Brain microvascular endothelial cell (primary cell): ENCODE data around the gene AHRR.

Source experiments
- DNase-seq: peaks from one replicate; pipeline ENCODE4 v3.0.0-alpha.2; 2020
- H3K27ac ChIP-seq: fragments of 250-450 bp; sonication (Bioruptor Pico); 2 replicates; pipeline ENCODE4 v1.5.1; 2020; ENCODE audit warnings: mild to moderate bottlenecking, moderate library complexity
- H3K27me3 ChIP-seq: fragments of 250-450 bp; sonication (Bioruptor Pico); replicated peaks from 2 replicates; pipeline ENCODE4 v1.5.1; 2020; ENCODE audit warnings: mild to moderate bottlenecking
- H3K36me3 ChIP-seq: fragments of 250-450 bp; sonication (Bioruptor Pico); replicated peaks from 2 replicates; pipeline ENCODE4 v1.5.1; 2020; ENCODE audit warnings: mild to moderate bottlenecking
- H3K4me3 ChIP-seq: 2 replicates; pipeline ENCODE4 v1.5.1; 2011; ENCODE audit warnings: low read depth, mild to moderate bottlenecking, control low read depth, low read length, moderate library complexity
- CTCF ChIP-seq: IDR thresholded peaks from 2 replicates; pipeline ENCODE4 v1.5.1; 2011; ENCODE audit warnings: low read depth, mild to moderate bottlenecking, moderate library complexity, low read length, control low read depth, inconsistent platforms; ENCODE audit errors: missing control alignments
- in situ Hi-C: cut with HindIII; loops from 2 replicates; pipeline ENCODE4 v1.10.0; 2017; ENCODE audit warnings: low sequenced_read_pairs, low pct_ligation_motif_present

AHRR gene

DNA sequence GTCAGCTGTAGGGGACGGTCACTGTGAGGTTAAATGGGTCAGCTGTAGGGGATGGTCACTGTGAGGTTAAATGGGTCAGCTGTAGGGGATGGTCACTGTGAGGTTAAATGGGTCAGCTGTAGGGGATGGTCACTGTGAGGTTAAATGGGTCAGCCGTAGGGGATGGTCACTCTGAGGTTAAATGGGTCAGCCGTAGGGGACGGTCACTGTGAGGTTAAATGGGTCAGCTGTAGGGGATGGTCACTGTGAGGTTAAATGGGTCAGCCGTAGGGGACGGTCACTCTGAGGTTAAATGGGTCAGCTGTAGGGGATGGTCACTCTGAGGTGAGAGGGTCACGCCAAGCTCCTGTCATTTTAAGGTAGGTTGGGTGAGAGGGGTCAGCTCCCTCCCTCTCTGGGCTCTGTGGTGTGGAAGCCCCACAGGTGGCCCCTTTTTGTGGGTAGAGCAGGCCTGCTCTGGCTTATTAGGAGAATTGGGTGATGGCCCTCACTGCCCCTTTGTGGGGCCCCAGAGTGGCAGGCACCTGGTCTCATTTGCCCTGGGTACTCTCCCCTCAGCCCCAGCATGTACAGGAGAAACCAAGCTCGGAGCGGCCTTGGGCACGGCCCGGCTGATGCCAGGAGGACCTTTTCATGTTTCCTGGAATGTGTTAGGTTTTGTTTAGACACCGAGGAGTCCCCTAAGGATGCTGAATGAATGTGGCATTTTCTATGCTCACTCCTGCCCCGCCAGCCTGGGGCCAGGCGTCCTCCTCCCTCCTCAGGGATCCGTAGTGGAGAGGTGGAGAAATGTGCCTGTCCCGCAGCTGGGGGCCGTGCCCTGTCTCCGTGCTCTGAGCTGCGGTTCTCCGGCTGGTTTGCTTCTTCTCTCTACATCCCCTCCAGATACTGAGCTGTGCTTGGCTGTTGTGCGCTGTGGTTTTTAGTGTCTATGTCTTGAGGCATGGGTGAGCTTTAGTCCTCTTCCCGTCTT, 31.4 kb downstream of the AHRR start:
- Histone ChIP-seq H3K4me3 (no peak overlapping the region), H3K36me3 (no peaks in the 10 kb centered on the region), H3K27me3 (no peaks in the 10 kb centered on the region), H3K27ac (no peak overlapping the region)
- in situ Hi-C loops = no loop called here
- DNase-seq = no peak
- no peak for TF ChIP-seq CTCF

- Histone ChIP-seq H3K27ac (no peak overlapping the region), H3K4me3 (no peak overlapping the region), H3K36me3 (no peaks in the 10 kb centered on the region), H3K27me3 (no peaks in the 10 kb centered on the region)
- TF ChIP-seq CTCF = no peak
- in situ Hi-C loops = no loop called here
- no peak for DNase-seq
Measured at GRCh38 chr5:353612-354580, 32.4 kb downstream of the AHRR start.

- in situ Hi-C loops = no loop called here
- no peak for TF ChIP-seq CTCF
- Histone ChIP-seq H3K27me3 (no peaks in the 10 kb centered on the region), H3K36me3 (no peaks in the 10 kb centered on the region), H3K4me3 (no peak overlapping the region), H3K27ac (no peak overlapping the region)
- no peak for DNase-seq
Measured at GRCh38 chr5:354581-355378, 33.3 kb downstream of the AHRR start.

DNA sequence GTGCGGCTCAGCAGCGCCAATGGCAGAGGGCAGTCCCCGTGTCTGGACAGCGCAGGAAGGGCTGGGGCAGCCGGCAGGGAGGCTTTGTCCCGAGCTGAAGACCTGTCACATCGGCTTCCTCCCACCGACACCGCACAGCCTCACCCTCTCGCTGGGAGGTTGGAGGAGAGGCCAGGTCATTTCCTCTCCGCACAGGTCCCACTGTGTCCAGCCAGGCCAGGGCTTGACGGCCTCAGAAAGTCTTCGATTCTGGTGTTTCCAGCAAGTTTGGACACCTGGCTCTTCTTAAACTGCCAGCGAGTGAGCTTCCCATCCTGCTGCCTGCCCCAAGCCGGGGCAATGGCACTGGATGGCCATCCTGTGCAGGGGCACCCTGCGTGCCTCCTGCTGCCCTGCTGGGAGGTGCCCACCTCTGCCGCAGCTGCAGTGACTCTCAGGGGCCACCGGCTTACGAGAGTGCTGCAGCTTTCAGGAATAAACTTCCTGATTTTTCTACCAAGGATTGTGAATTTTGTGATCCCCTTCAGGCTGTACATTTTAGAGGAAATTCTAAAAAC, 33.9 kb downstream of the AHRR start:
- Histone ChIP-seq H3K4me3 (no peak overlapping the region), H3K27ac (no peak overlapping the region), H3K27me3 (no peaks in the 10 kb centered on the region), H3K36me3 (no peaks in the 10 kb centered on the region)
- TF ChIP-seq CTCF = no peak
- in situ Hi-C loops = no loop called here
- no peak for DNase-seq

- Histone ChIP-seq H3K36me3 (no peaks in the 10 kb centered on the region), H3K27ac (no peak overlapping the region), H3K4me3 (no peak overlapping the region), H3K27me3 (no peaks in the 10 kb centered on the region)
- no peak for DNase-seq
- in situ Hi-C loops = no loop called here
- no peak for TF ChIP-seq CTCF
Measured at GRCh38 chr5:355958-356357, 34.4 kb downstream of the AHRR start.
